Kidney epithelial cell (primary cell): ENCODE measurements around the gene PTGER4. TPM values are rescaled to one million over a fixed set of nuclear protein-coding genes. Genes with fewer than 3 reads are reported as not detected.

Source experiments
- DNase-seq: peaks from one replicate; pipeline ENCODE4 v3.0.0-alpha.2; 2010; ENCODE audit warnings: low read depth
- H3K27me3 ChIP-seq: 2 replicates; pipeline ENCODE4 v1.6.0; 2011; ENCODE audit warnings: low read length; ENCODE audit not compliant: control insufficient read depth, insufficient read depth
- H3K36me3 ChIP-seq: 2 replicates; pipeline ENCODE4 v1.5.1; 2011; ENCODE audit warnings: low read length; ENCODE audit not compliant: control insufficient read depth, insufficient read depth
- H3K4me3 ChIP-seq: 2 replicates; pipeline ENCODE4 v1.5.1; 2011; ENCODE audit warnings: low read depth, mild to moderate bottlenecking, control low read depth, low read length
- CTCF ChIP-seq: IDR thresholded peaks from 2 replicates; pipeline ENCODE4 v1.5.1; 2011; ENCODE audit warnings: mild to moderate bottlenecking, moderate library complexity, low read length, control low read depth, inconsistent platforms; ENCODE audit not compliant: insufficient read depth, poor library complexity, severe bottlenecking
- total RNA-seq: library from RNA; depleted of rRNA; stranded (reverse); fragments of >200 nt; gene quantifications from 2 replicates; pipeline ENCODE4 v1.2.3, GENCODE V29; 2015

Gene PTGER4
- total RNA-seq, 1 donor from 2014 or later = 13.5 TPM

- H3K4me3 ChIP-seq = no peak overlapping the region
- no peak for DNase-seq
- H3K27me3 ChIP-seq = no peaks in the 10 kb centered on the region
- no peaks in the 10 kb centered on the region for H3K36me3 ChIP-seq
- no peak for TF ChIP-seq CTCF
Measured at GRCh38 chr5:40674661-40675235, 5.0 kb upstream of the PTGER4 start.

GRCh38 chr5:40675396-40676133, 4.2 kb upstream of the PTGER4 start:
- DNase-seq = no peak
- no peak overlapping the region for H3K4me3 ChIP-seq
- no peaks in the 10 kb centered on the region for H3K36me3 ChIP-seq
- H3K27me3 ChIP-seq = no peaks in the 10 kb centered on the region
- TF ChIP-seq CTCF = no peak

GRCh38 chr5:40676613-40677343, 2.9 kb upstream of the PTGER4 start:
- TF ChIP-seq CTCF = no peak
- Histone ChIP-seq H3K27me3 (no peaks in the 10 kb centered on the region), H3K36me3 (no peaks in the 10 kb centered on the region), H3K4me3 (no peak overlapping the region)
- DNase-seq = peak; percentile 42

- no peaks in the 10 kb centered on the region for H3K36me3 ChIP-seq
- H3K4me3 ChIP-seq = no peak overlapping the region
- DNase-seq = no peak
- no peaks in the 10 kb centered on the region for H3K27me3 ChIP-seq
- TF ChIP-seq CTCF = no peak
Measured at GRCh38 chr5:40677456-40677855, 2.3 kb upstream of the PTGER4 start.

GRCh38 chr5:40678026-40678425, 1.7 kb upstream of the PTGER4 start:
- Histone ChIP-seq H3K36me3 (no peaks in the 10 kb centered on the region), H3K27me3 (no peaks in the 10 kb centered on the region), H3K4me3 (no peak overlapping the region)
- no peak for TF ChIP-seq CTCF
- no peak for DNase-seq
